Measurements from ENCODE around the gene ARHGEF2. TPM values are rescaled to one million over a fixed set of nuclear protein-coding genes. Genes with fewer than 3 reads are reported as not detected.
"Not testable (repeated sequence)": the region's sequence is repeated elsewhere in the genome, so short reads cannot be mapped to it uniquely, and the experiment has no call there.

The ARHGEF2 gene
- total RNA-seq, 3 donors from 2014 or later, result 79.7 to 132 (median 90.5) TPM

- TF ChIP-seq CTCF (IDR thresholded peaks at IDR 0.05), result no peak
- no peak overlapping the region for H3K4me3 ChIP-seq
- intact Hi-C loops (cut with DNase I, micrococcal nuclease), result no loop called here
- no peaks in the 10 kb centered on the region for H3K4me1 ChIP-seq (ENCODE audit: low read depth)
- no peaks in the 10 kb centered on the region for H3K36me3 ChIP-seq (ENCODE audit: low read depth)
- no peaks in the 10 kb centered on the region for H3K9me3 ChIP-seq
- ATAC-seq (peak; percentile 35), DNase-seq (no peak)
Measured at GRCh38 chr1:155990005-155990739, 11.8 kb upstream of the ARHGEF2 start.

GRCh38 chr1:155989242-155990004, 11.1 kb upstream of the ARHGEF2 start:
- no peaks in the 10 kb centered on the region for H3K9me3 ChIP-seq
- TF ChIP-seq CTCF (IDR thresholded peaks at IDR 0.05), result peak; percentile 98
- ATAC-seq, result peak; percentile 98
- DNase-seq, result peak; percentile 76 to 87 (median 80)
- no peaks in the 10 kb centered on the region for H3K36me3 ChIP-seq (ENCODE audit: low read depth)
- intact Hi-C loops (cut with DNase I, micrococcal nuclease), result loop anchor here in 1 of 2 donors (5.0 kb wide), 1 partner anchor 52 kb away; no protein-coding TSS in a partner anchor
- no peaks in the 10 kb centered on the region for H3K4me1 ChIP-seq (ENCODE audit: low read depth)
- H3K4me3 ChIP-seq, result no peak overlapping the region

DNA sequence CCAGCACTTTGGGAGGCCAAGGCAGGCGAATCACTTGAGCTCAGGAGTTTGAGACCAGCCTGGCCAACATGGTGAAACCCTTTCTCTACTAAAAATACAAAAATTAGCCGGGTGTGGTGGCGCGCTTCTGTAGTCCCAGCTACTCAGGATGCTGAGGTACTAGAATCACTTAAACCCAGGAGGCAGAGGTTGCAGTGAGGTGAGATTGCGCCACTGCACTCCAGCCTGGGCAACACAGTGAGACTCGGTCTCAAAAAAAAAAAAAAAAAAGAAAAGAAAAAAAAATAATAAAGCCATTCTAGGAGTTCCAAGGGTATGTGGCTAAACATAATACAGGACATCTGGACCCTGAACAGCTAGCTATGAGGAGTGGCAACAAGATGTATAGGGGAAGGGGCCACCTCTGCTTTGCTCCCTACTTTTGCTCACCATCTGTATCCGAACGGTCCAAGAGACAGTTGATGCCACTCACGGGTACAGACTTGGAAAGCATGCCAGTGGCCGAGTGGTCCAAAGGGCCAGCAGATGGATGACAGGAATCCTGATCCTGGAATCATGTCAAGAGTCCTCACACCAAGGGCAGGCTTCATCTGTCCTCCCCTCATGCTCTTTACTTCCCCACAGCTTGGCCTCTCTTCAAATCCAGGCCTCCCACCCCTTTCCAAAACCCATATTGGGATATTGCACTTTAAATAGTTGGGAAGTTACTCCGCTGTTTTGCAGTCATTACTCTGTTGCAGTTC, 6.7 kb upstream of the ARHGEF2 start:
- H3K36me3 ChIP-seq (ENCODE audit: low read depth); H3K4me3 ChIP-seq; H3K9me3 ChIP-seq; ATAC-seq: not testable (repeated sequence)
- intact Hi-C loops (cut with DNase I, micrococcal nuclease), result loop anchor here in 1 of 2 donors (5.0 kb wide), 1 partner anchor 48 kb away; no protein-coding TSS in a partner anchor
- H3K4me1 ChIP-seq (ENCODE audit: low read depth), result peaks cover 10% of the 10 kb centered on the region
- peak in 1 of 3 donors; percentile 16 for DNase-seq

DNA sequence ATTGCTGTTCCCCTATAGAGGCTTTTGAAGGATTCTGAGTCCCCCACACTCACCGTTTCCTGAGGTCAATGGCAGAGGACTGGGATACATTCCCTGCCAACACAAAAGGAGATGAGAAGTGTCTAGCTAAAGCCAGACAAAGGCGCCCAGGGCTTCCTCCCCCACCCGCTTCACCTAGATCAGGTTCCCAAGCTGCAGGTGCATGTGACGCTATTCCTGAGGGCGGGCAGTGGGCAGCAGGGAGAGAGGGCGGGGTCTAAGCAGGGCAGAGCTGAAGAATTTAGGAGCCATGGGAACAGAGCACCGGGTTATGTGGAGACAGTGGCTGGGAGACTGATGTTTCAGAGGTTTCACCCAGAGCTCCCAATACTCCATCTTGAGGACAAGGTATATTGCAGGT, 6.0 kb upstream of the ARHGEF2 start:
- TF ChIP-seq CTCF (IDR thresholded peaks at IDR 0.05), result no peak
- peak in 1 of 3 donors; percentile 53 for DNase-seq
- peaks cover 14% of the 10 kb centered on the region for H3K4me1 ChIP-seq (ENCODE audit: low read depth)
- no peaks in the 10 kb centered on the region for H3K9me3 ChIP-seq
- ATAC-seq, result no peak
- H3K4me3 ChIP-seq, result no peak overlapping the region
- intact Hi-C loops (cut with DNase I, micrococcal nuclease), result no loop called here
- H3K36me3 ChIP-seq (ENCODE audit: low read depth), result no peaks in the 10 kb centered on the region

- intact Hi-C loops (cut with DNase I, micrococcal nuclease), result no loop called here
- no peaks in the 10 kb centered on the region for H3K9me3 ChIP-seq
- TF ChIP-seq CTCF (IDR thresholded peaks at IDR 0.05), result no peak
- no peak overlapping the region for H3K4me3 ChIP-seq
- H3K4me1 ChIP-seq (ENCODE audit: low read depth), result peaks cover 14% of the 10 kb centered on the region
- peak; percentile 18 for ATAC-seq
- peak in 1 of 3 donors; percentile 69 for DNase-seq
- no peaks in the 10 kb centered on the region for H3K36me3 ChIP-seq (ENCODE audit: low read depth)
Measured at GRCh38 chr1:155983191-155984024, 5.1 kb upstream of the ARHGEF2 start.
